ENCODE data around the gene KAZN. TPM values are rescaled to one million over a fixed set of nuclear protein-coding genes. Genes with fewer than 3 reads are reported as not detected.

Gene KAZN
- total RNA-seq, 1 donor from 2014 or later = 33.5 TPM

DNA sequence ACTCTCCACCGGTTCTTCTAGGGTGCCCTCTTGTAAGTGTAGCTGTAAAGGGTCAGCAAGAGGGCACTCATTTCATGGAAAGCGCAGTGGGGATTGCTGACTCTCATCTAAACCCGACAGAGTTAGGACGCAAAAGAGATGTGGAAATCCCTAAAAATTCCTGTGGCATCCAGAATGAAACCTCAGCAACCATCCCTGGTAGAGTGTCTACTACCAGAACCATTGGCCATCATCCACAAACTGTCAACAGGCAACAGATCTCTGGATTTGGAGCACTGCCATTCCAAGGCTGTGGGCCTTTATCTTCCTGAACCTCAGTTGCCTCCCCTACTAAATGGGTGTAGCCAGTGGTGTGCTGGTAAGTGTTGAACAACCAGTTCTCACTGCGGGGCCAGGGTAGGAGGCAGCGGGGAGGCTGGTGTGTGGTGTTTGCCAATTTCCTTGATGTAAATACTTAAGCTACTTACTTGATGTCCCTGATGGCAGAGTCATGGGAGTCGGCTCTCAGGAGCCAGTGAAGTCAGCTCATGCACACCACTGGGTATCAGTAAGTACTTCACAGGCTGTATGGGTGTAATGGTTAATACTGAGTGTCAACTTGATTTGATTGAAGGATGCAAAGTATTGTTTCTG lies 195.8 kb downstream of the KAZN start:
- intact Hi-C loops (cut with DNase I) = no loop called here
- Histone ChIP-seq H3K9me3 (no peaks in the 10 kb centered on the region), H3K27me3 (no peaks in the 10 kb centered on the region), H3K27ac (no peak overlapping the region), H3K36me3 (no peaks in the 10 kb centered on the region), H3K4me3 (no peak overlapping the region), H3K4me1 (no peaks in the 10 kb centered on the region)
- ATAC-seq (no peak), DNase-seq (no peak)
- TF ChIP-seq, protein P1, sequence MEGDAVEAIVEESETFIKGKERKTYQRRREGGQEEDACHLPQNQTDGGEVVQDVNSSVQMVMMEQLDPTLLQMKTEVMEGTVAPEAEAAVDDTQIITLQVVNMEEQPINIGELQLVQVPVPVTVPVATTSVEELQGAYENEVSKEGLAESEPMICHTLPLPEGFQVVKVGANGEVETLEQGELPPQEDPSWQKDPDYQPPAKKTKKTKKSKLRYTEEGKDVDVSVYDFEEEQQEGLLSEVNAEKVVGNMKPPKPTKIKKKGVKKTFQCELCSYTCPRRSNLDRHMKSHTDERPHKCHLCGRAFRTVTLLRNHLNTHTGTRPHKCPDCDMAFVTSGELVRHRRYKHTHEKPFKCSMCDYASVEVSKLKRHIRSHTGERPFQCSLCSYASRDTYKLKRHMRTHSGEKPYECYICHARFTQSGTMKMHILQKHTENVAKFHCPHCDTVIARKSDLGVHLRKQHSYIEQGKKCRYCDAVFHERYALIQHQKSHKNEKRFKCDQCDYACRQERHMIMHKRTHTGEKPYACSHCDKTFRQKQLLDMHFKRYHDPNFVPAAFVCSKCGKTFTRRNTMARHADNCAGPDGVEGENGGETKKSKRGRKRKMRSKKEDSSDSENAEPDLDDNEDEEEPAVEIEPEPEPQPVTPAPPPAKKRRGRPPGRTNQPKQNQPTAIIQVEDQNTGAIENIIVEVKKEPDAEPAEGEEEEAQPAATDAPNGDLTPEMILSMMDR (IDR thresholded peaks at IDR 0.05) = no peak

DNA sequence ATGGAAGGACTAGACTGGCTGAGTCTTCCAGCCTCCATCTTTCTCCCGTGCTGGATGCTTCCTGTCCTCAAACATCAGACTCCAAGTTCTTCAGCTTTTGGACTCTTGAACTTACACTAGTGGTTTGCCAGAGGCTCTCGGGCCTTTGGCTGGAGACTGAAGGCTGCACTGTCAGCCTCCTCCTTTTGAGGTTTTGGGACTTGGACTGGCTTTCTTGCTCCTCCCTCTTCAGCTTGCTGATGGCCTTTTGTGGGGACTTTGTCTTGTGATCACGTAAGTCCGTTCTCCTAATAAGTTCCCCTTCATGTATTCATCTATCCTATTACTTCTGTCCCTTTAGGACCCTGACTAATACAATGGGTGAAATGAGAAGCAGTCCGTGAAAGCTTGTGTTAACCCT lies 196.4 kb downstream of the KAZN start:
- DNase-seq = no peak
- Histone ChIP-seq H3K27ac (no peak overlapping the region), H3K4me1 (no peaks in the 10 kb centered on the region), H3K4me3 (no peak overlapping the region), H3K9me3 (no peaks in the 10 kb centered on the region), H3K27me3 (no peaks in the 10 kb centered on the region), H3K36me3 (no peaks in the 10 kb centered on the region)
- intact Hi-C loops (cut with DNase I) = no loop called here
- TF ChIP-seq, protein P1 (IDR thresholded peaks at IDR 0.05) = no peak
- no peak for ATAC-seq

DNA sequence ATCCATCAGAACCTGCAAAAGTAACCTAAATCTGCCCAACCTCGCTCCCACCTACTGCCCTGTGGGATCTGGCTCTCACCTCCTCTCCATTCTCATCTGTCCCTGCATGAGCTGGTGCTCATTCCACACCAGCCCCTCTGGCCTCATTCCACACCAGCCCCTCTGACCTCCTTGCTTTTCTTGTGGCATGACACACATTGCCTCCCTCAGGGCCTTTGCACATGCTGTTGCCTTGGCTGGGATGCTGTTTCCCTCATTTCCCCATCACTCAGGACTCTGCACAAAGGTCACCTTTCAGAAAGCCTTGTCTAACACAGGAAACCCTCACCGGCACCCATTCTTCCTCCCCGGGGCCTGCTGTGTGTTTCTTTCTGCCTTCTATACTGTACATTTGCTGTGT lies 197.1 kb downstream of the KAZN start:
- DNase-seq (no peak), ATAC-seq (no peak)
- no peak overlapping the region for H3K27ac ChIP-seq
- H3K4me3 ChIP-seq = no peak overlapping the region
- H3K4me1 ChIP-seq = no peaks in the 10 kb centered on the region
- H3K9me3 ChIP-seq = no peaks in the 10 kb centered on the region
- H3K36me3 ChIP-seq = no peaks in the 10 kb centered on the region
- TF ChIP-seq, protein P1 (IDR thresholded peaks at IDR 0.05) = no peak
- no peaks in the 10 kb centered on the region for H3K27me3 ChIP-seq
- intact Hi-C loops (cut with DNase I) = no loop called here

DNA sequence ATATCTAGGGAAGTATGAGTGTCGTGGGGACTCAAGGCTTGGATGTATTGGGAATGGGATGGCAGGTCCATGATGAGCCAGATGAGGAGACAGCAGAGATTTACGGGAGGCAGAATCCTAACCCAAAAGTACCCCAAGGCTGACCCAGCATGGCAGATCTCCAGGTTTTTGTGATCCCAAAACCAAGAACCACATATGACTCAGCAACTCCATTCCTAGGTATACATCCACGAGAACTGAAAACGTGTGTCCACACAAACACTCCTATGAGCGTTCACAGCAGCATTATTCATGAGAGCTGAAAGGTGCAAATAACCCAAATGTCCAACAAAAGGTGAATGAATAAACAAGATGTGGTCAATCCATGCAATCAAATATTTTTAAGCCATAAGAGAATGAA lies 201.5 kb downstream of the KAZN start:
- H3K27me3 ChIP-seq = no peaks in the 10 kb centered on the region
- intact Hi-C loops (cut with DNase I) = no loop called here
- ATAC-seq = no peak
- DNase-seq = no peak
- H3K9me3 ChIP-seq = no peaks in the 10 kb centered on the region
- H3K4me1 ChIP-seq = no peaks in the 10 kb centered on the region
- no peak overlapping the region for H3K4me3 ChIP-seq
- H3K36me3 ChIP-seq = no peaks in the 10 kb centered on the region
- TF ChIP-seq, protein P1 (IDR thresholded peaks at IDR 0.05) = no peak
- H3K27ac ChIP-seq = no peak overlapping the region

DNA sequence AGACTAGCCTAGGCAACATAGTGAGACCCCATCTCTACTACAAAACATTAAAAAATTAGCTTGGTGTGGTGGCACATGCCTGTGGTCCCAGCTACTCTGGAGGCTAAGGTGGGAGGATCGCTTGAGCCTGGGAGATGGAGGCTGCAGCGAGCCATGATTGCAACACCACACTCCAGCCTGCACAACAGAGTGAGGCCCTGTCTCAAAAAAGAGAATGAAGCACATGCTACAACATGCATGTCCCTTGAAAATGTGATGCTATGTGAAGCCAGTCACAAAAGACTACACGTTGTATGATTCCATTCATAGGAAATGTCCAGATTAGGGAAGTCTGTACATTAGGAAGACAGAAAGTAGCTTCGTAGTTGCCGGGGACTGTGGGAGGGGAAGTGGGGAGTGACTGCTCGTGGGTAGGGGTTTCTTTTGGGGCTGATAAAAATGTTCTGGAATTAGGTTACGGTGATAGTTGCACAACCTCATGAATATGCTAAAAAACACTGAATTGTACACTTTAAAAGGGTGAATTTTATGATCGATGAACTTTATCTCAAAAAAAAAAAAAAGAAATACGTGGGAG lies 202.1 kb downstream of the KAZN start:
- H3K4me1 ChIP-seq = no peaks in the 10 kb centered on the region
- intact Hi-C loops (cut with DNase I) = no loop called here
- H3K4me3 ChIP-seq = no peak overlapping the region
- H3K9me3 ChIP-seq = no peaks in the 10 kb centered on the region
- no peak for ATAC-seq
- DNase-seq = no peak
- no peaks in the 10 kb centered on the region for H3K36me3 ChIP-seq
- H3K27ac ChIP-seq = no peak overlapping the region
- no peaks in the 10 kb centered on the region for H3K27me3 ChIP-seq
- TF ChIP-seq, protein P1 (IDR thresholded peaks at IDR 0.05) = no peak

Data from upper lobe of right lung (tissue), 1 donor.